ENCODE measurements around the gene IL22RA2.

- TF ChIP-seq, protein P1, sequence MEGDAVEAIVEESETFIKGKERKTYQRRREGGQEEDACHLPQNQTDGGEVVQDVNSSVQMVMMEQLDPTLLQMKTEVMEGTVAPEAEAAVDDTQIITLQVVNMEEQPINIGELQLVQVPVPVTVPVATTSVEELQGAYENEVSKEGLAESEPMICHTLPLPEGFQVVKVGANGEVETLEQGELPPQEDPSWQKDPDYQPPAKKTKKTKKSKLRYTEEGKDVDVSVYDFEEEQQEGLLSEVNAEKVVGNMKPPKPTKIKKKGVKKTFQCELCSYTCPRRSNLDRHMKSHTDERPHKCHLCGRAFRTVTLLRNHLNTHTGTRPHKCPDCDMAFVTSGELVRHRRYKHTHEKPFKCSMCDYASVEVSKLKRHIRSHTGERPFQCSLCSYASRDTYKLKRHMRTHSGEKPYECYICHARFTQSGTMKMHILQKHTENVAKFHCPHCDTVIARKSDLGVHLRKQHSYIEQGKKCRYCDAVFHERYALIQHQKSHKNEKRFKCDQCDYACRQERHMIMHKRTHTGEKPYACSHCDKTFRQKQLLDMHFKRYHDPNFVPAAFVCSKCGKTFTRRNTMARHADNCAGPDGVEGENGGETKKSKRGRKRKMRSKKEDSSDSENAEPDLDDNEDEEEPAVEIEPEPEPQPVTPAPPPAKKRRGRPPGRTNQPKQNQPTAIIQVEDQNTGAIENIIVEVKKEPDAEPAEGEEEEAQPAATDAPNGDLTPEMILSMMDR (IDR thresholded peaks at IDR 0.05), result no peak
- TF ChIP-seq POLR2A (IDR thresholded peaks at IDR 0.05), result no peak
Measured at GRCh38 chr6:137123078-137123477, 50.4 kb downstream of the IL22RA2 start.
